HCT116 (cell line): Measurements from ENCODE around the gene CALN1. TPM values are rescaled to one million over a fixed set of nuclear protein-coding genes. Genes with fewer than 3 reads are reported as not detected.
"Not testable (repeated sequence)": the region's sequence is repeated elsewhere in the genome, so short reads cannot be mapped to it uniquely, and the experiment has no call there.

Experiments
- ATAC-seq: fragments of 200-7000 bp; cut with Tn5 transposase; 2 replicates; pipeline ENCODE4 v1.9.1; 2020; ENCODE audit warnings: mild to moderate bottlenecking, moderate library complexity
- BruUV-seq: library from RNA; stranded (reverse); fragments of 400-500 nt; replicated peaks from 2 replicates; lab custom pipeline; 2021; lab: Mats Ljungman, UMichigan
- CTCF ChIA-PET: fragments of 300-600 bp; sonication (Branson Sonifier 250); formaldehyde crosslinking; loops from one replicate; lab custom pipeline; 2021; ENCODE audit warnings: antibody characterized with exemption; lab: Charles Lee
- POLR2A ChIA-PET: fragments of 300-600, 350-600 bp; sonication (Branson Sonifier 250); formaldehyde crosslinking; loops from one replicate; lab custom pipeline; 2021; ENCODE audit warnings: antibody characterized with exemption; lab: Charles Lee
- RAD21 ChIA-PET, 2 experiments: fragments of 300-600 bp; sonication (Branson Sonifier 250); formaldehyde crosslinking; loops; one replicate each; lab custom pipeline; 2023; ENCODE audit warnings: low total read pairs in 2 of 2; ENCODE audit not compliant: uncharacterized antibody in 2 of 2, unreplicated experiment in 2 of 2, low non-redundant PET in 1 of 2; lab: Charles Lee
- DNase-seq: peaks from one replicate; pipeline ENCODE4 v3.0.0-alpha.2; 2010; ENCODE audit warnings: low read depth, low spot score
- H2AFZ ChIP-seq: fragments of 200-600 bp; shearing (Covaris generic), sonication (generic); 2 replicates; pipeline ENCODE4 v1.6.1; 2017; ENCODE audit warnings: low read depth, mixed run types, mixed read lengths, antibody characterized with exemption, low read length; ENCODE audit not compliant: poor library complexity, severe bottlenecking
- H3K27ac ChIP-seq: 2 replicates; pipeline ENCODE4 v1.5.1; 2012; ENCODE audit warnings: low read depth, low read length
- H3K27me3 ChIP-seq: fragments of 200-600 bp; sonication (generic); 2 replicates; pipeline ENCODE4 v1.6.1; 2016; ENCODE audit warnings: mixed run types, low read length, mixed read lengths; ENCODE audit not compliant: insufficient read depth
- H3K36me3 ChIP-seq, 2 experiments: fragments of 200-500 bp in 1 of 2; fragments of 200-600 bp in 1 of 2; sonication (Bioruptor generic) in 1 of 2; sonication (generic) in 1 of 2; 2 replicates each; pipeline versions ENCODE4 v1.5.1 to v1.6.1; 2014 to 2016; ENCODE audit warnings: low read length in 2 of 2, inconsistent platforms in 1 of 2, mixed read lengths in 1 of 2, mixed run types in 1 of 2; ENCODE audit not compliant: insufficient read depth in 2 of 2, control insufficient read depth in 1 of 2
- H3K4me1 ChIP-seq, 2 experiments: fragments of 200-600 bp in 1 of 2; sonication (generic) in 1 of 2; 2 replicates each; pipeline versions ENCODE4 v1.5.1 to v1.6.1; 2012 to 2017; ENCODE audit warnings: low read length in 2 of 2, inconsistent platforms in 1 of 2, mild to moderate bottlenecking in 1 of 2, mixed read lengths in 1 of 2, mixed run types in 1 of 2, moderate library complexity in 1 of 2; ENCODE audit not compliant: insufficient read depth in 2 of 2, control insufficient read depth in 1 of 2
- H3K4me2 ChIP-seq: fragments of 200-600 bp; sonication (generic); 2 replicates; pipeline ENCODE4 v1.6.1; 2017; ENCODE audit warnings: mixed run types, low read length, mixed read lengths
- H3K4me3 ChIP-seq, 2 experiments: fragments of 200-600 bp in 1 of 2; sonication (generic) in 1 of 2; replicated peaks in 1 of 2; 2 replicates each; pipeline ENCODE4 v1.5.1; 2011 to 2016; ENCODE audit warnings: low read length in 2 of 2, control low read depth in 1 of 2, low read depth in 1 of 2, mild to moderate bottlenecking in 1 of 2, mixed read lengths in 1 of 2, mixed run types in 1 of 2
- H3K79me2 ChIP-seq: fragments of 200-600 bp; sonication (generic); 2 replicates; pipeline ENCODE4 v1.6.1; 2017; ENCODE audit warnings: mild to moderate bottlenecking, mixed run types, low read length, moderate library complexity, mixed read lengths; ENCODE audit not compliant: insufficient read depth
- H3K9ac ChIP-seq: fragments of 200-600 bp; sonication (generic); 2 replicates; pipeline ENCODE4 v1.6.1; 2016; ENCODE audit warnings: low read length, mixed read lengths
- H3K9me2 ChIP-seq: fragments of 200-600 bp; sonication (generic), shearing (Covaris generic); 2 replicates; pipeline ENCODE4 v1.6.1; 2017; ENCODE audit warnings: mixed run types, mild to moderate bottlenecking, moderate library complexity; ENCODE audit not compliant: insufficient read depth
- H3K9me3 ChIP-seq, 2 experiments: fragments of 200-500 bp in 1 of 2; fragments of 200-600 bp in 1 of 2; sonication (Bioruptor generic) in 1 of 2; sonication (generic) in 1 of 2; 2 replicates each; pipeline ENCODE4 v1.6.1; 2014 to 2017; ENCODE audit warnings: low read length in 2 of 2, mixed read lengths in 2 of 2, inconsistent platforms in 1 of 2, low read depth in 1 of 2, mild to moderate bottlenecking in 1 of 2, mixed run types in 1 of 2, moderate library complexity in 1 of 2; ENCODE audit not compliant: control insufficient read depth in 1 of 2, insufficient read depth in 1 of 2
- H4K20me1 ChIP-seq: fragments of 200-600 bp; sonication (generic), shearing (Covaris generic); 2 replicates; pipeline ENCODE4 v1.6.1; 2017; ENCODE audit warnings: mixed run types, mild to moderate bottlenecking, moderate library complexity; ENCODE audit not compliant: insufficient read depth
- EZH2 ChIP-seq: fragments of 200-600 bp; sonication (generic); IDR thresholded peaks from 2 replicates; pipeline ENCODE4 v1.6.1; 2017; ENCODE audit warnings: antibody characterized with exemption, mixed run types
- POLR2AphosphoS5 ChIP-seq: IDR thresholded peaks from 2 replicates; pipeline ENCODE4 v1.6.1; 2011; ENCODE audit warnings: mild to moderate bottlenecking, low read depth, low read length, moderate library complexity
- SIN3A ChIP-seq: IDR thresholded peaks from 2 replicates; pipeline ENCODE4 v1.6.1; 2012; ENCODE audit warnings: low read depth
- SP1 ChIP-seq: IDR thresholded peaks from 2 replicates; pipeline ENCODE4 v1.6.1; 2012; ENCODE audit warnings: low read depth
- intact Hi-C: fragments of 100-400 bp; cut with micrococcal nuclease; formaldehyde crosslinking; loops from 2 replicates; pipeline ENCODE4 v1.10.0; 2022
- total RNA-seq: library from RNA; stranded (reverse); gene quantifications from one replicate; pipeline ENCODE4 v1.2.1, GENCODE V29; 2021; ENCODE audit not compliant: unreplicated experiment

The CALN1 gene
- total RNA-seq, 1 experiment from 2014 or later, result 0.17 TPM

DNA sequence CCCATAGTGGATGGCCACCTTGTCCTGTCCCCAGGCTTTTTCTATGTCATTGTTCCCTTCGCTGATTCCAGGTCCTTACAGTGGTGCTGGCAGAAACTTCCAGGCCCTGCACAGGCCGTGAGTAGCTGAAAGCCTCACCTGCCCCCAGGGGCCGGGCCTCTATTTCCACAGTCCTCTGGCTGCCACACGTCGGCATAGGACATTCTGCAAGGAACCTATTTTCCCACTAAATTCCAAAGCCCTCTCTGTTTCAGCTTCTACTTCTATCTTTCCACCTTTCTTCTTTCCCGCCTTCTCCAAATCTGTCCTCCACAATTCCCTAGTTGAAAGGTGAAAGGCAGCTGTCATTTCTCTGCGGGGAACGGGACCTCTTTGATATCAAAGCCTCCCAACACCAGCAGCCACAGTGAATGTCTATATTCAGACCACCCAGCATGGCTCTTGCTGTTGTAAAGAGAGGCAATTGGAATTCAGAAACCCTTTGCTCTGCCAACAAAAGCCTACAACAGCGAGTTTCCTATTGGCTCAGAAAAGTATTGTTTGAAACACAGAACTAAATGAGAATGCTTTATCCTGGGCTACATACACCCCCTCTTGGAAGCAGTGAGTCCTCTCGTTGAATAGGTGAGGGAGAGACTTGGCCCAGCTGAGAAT, 672.5 kb downstream of the CALN1 start:
- no peak overlapping the region for H2AFZ ChIP-seq
- TF ChIP-seq SP1, result no peak
- no peak for TF ChIP-seq POLR2AphosphoS5
- no peak for TF ChIP-seq EZH2
- TF ChIP-seq SIN3A, result no peak
- no peaks in the 10 kb centered on the region for H4K20me1 ChIP-seq
- H3K4me3 ChIP-seq, result no peak overlapping the region
- H3K4me2 ChIP-seq, result no peak overlapping the region
- ChIA-PET CTCF (no interaction called here), RAD21 (no interaction called here), POLR2A (no interaction called here)
- no peak overlapping the region for H3K27ac ChIP-seq
- ATAC-seq (no peak), DNase-seq (no peak)
- H3K9me3 ChIP-seq, result no peaks in the 10 kb centered on the region; a peak in 1 of 4 replicates
- no peaks in the 10 kb centered on the region for H3K4me1 ChIP-seq
- no peaks in the 10 kb centered on the region for H3K79me2 ChIP-seq
- no peaks in the 10 kb centered on the region for H3K9me2 ChIP-seq
- no peaks in the 10 kb centered on the region for H3K27me3 ChIP-seq
- no peak overlapping the region for H3K9ac ChIP-seq
- no peaks in the 10 kb centered on the region for H3K36me3 ChIP-seq
- BruUV-seq, result no TSS peak
- intact Hi-C loops, result no loop called here

DNA sequence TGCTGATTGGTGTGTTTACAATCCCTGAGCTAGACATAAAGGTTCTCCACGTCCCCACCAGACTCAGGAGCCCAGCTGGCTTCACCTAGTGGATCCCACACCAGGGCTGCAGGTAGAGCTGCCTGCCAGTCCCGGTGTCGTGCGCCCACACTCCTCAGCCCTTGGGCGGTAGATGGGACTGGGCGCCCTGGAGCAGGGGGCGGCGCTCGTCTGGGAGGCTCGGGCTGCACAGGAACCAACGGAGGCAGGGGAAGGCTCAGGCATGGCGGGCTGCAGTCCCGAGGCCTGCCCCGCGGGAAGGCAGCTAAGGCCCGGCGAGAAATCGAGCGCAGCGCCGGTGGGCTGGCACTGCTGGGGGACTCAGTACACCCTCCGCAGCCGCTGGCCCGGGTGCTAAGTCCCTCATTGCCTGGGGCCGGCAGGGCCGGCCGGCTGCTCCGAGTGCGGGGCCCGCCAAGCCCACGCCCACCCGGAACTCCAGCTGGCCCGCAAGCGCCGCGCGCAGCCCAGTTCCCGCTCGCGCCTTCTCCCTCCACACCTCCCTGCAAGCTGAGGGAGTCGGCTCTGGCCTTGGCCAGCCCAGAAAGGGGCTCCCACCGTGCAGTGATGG, 674.1 kb downstream of the CALN1 start:
- H3K79me2 ChIP-seq, H3K27ac ChIP-seq, POLR2A ChIA-PET, H3K4me2 ChIP-seq, H3K9me3 ChIP-seq, CTCF ChIA-PET, H4K20me1 ChIP-seq, H3K4me1 ChIP-seq, DNase-seq, H3K4me3 ChIP-seq, H3K27me3 ChIP-seq, ATAC-seq, H3K9me2 ChIP-seq, intact Hi-C loops, H3K36me3 ChIP-seq, H2AFZ ChIP-seq, RAD21 ChIA-PET, H3K9ac ChIP-seq, BruUV-seq: not testable (repeated sequence)
